ENCODE data around the gene MAD1L1.

Gene MAD1L1

DNA sequence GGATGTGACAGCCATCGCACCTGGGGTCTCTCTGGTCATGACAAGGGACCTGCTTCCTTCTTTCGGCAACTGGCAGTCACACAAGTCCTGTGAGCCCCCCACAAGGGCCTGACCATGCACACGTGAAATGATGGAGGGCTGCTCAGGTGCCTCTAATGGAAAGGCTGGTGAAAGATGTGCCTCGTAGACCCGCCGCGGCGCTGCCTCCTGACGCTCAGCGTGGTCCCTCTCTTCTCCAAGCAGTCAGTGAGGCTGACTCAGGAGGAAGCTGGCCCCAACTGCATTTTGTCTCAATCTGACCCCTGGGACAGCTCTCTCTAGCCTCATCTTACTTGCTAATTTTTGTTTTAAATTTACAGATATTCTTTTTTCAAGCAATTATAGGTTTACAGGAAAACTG lies 100.9 kb downstream of the MAD1L1 start:
- no peak for DNase-seq

DNA sequence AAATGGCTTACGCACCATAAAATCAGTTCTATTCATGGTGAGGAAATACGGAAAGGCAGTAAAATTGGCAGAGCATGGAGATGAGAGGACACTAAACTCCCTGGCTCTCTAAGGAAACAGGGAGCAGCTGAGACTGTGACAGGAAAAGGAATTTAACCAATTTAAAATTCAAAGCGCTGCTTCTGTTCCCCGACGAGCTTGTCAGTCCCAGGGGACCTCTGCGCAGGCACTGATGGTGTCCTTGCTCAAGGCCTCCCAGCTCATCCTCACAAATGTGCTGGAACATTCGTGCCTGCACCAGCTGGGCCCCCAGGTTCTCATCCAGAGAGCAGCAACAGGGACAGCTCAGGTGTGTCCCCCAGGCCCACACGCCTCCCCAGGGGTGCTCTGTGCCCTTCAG lies 101.4 kb downstream of the MAD1L1 start:
- DNase-seq: no peak

- DNase-seq: no peak
Observed at GRCh38 chr7:2130096-2130375, 102.7 kb downstream of the MAD1L1 start.

GRCh38 chr7:2129323-2130095 lies 103.2 kb downstream of the MAD1L1 start:
- no peak for DNase-seq

DNA sequence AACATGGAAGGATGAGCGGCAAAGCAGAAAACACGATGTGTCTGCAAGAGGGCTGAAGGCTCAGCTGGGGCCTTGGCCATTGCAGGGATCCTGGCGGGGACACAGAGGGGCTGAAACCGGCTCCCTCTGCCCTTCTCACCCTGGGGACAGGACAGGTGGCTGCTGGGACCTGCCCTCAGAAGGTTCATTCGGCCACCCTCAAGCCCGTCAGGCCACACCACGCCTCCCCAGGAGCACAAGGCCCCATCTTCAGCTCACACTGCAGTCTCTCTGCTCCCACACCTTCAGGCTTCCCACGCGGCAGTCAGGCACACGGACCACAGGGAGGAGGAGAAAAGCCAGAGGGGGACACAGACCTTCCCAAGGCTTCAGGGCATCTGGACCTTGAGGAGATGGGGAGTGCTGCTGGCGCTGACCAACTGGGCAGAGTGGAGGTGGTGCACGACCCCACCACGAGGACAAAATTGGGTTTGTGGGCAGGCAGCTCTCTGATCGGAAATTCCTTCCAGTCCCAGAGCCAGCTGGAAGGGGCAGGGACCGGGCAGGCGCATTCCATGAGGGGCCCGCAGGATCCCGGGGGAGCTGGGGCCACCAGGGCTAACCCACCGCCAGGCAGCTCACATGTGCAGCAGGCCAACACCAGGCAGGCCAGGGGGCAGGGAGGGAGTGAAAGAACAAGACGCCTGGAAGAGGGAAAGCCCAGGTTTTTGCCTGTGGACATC lies 104.0 kb downstream of the MAD1L1 start:
- no peak for DNase-seq

DNA sequence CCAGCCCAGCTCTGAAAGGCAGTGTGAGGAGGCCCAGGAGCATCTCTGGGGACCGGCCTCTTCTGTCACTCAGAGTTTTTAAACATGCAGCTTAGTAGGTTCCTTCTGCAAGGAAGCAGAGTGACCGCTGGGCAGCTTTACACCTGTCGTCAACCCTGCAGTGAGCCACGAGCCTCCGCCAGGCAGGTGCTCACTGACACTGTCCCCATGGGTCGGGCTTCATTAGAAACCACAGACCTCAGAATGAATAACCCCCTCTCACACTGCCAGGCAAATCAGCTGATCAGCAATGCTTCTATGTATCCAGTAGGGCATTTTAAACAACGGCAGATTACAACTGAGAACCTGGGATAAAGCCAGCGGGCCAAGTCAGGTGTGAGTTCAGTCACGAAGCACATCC lies 106.1 kb downstream of the MAD1L1 start:
- DNase-seq: no peak

GRCh38 chr7:2125931-2126330 lies 106.8 kb downstream of the MAD1L1 start:
- DNase-seq: no peak

- peak; percentile 71 for DNase-seq
Observed at GRCh38 chr7:2124604-2125345, 108.0 kb downstream of the MAD1L1 start.

- no peak for DNase-seq
Observed at GRCh38 chr7:2123916-2124315, 108.8 kb downstream of the MAD1L1 start.

GRCh38 chr7:2123360-2123759 lies 109.4 kb downstream of the MAD1L1 start:
- peak; percentile 31 for DNase-seq

DNA sequence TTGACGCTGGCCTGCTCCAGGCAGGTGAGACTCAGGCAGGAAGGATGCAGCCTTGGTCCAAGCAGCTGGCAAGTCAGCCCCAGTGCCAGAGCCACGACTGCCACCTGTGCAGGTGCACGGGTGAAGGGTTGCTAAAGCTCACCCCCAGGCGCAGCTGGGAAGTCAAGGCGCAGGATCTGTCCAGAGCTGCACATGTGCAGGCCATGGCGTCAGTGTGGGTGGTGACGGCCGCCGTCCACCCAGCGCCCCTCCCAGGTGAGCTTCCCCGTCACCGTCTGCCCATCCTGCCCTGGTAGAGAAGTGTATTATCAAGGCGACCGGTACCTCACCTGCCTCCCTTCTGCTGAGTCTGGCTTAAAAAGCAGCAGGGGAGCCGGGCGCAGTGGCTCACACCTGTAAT lies 110.1 kb downstream of the MAD1L1 start:
- no peak for DNase-seq

DNA sequence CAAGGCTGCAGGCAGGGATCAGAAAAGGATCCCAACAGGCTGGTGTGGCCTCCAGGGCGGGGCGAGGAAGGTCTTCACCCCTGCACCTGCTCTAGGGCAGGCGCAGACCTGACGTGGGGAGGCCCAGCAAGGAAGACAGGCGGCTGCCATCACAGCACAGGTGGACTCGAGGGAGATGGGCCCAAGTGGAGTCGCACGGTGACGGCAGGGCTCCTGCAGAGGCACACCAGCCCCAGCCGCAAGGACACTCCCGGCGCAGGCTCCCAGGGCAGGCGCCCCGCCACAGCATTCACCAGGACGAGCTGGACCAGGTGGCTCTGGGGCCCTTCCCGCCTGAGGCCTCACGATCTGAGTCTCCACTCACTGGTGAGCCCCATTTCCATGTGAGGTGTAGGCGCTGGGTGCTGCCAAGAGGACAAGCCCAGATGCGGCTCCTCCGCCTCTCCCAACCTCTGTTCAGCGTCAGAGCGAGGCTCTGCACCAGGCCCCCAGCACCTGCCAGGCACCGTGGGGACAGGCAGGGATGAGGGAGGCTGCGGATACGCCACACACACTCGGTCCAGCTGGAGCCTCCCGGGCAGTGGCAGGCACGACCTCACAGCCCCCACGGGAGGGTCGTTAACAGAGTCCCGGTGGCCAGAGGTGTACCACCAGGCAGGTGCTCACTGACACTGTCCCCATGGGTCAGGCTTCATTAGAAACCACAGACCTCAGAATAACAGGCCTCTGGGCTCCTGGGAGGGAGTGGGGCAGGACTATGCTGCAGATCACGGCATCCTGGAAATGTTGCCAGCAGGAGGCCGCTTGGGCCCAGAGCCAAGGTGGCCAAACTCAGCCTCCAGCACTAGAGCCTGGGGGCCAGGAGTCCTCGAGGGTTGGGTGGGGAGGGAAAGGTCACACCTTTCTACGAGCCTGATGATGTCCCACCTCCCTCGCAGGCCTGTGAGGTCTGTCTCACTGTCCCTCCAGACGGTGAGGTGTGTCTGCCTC lies 111.6 kb downstream of the MAD1L1 start:
- DNase-seq: no peak

- no peak for DNase-seq
Observed at GRCh38 chr7:2120251-2120660, 112.5 kb downstream of the MAD1L1 start.

- DNase-seq: no peak
Observed at GRCh38 chr7:2118630-2119190, 114.0 kb downstream of the MAD1L1 start.

- DNase-seq: no peak
Observed at GRCh38 chr7:2118056-2118455, 114.7 kb downstream of the MAD1L1 start.

DNA sequence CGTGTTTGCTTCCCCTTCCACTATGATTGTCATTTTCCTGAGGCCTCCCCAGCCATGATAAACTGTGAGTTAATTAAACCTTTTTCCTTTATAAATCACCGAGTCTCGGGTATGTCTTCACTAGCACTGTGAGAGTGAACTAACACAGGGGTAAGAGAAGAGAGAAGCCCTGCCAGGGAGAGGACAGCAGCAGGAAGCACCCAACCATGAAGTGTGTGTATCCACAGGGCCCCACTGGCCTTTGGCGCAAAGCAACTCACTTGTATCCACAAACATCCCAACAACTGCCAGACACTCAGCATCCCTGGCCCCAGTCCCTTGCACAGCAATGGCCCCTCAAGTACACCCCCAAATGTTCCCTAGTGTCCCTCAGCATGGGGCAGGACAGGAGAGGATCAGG lies 115.1 kb downstream of the MAD1L1 start:
- no peak for DNase-seq

DNA sequence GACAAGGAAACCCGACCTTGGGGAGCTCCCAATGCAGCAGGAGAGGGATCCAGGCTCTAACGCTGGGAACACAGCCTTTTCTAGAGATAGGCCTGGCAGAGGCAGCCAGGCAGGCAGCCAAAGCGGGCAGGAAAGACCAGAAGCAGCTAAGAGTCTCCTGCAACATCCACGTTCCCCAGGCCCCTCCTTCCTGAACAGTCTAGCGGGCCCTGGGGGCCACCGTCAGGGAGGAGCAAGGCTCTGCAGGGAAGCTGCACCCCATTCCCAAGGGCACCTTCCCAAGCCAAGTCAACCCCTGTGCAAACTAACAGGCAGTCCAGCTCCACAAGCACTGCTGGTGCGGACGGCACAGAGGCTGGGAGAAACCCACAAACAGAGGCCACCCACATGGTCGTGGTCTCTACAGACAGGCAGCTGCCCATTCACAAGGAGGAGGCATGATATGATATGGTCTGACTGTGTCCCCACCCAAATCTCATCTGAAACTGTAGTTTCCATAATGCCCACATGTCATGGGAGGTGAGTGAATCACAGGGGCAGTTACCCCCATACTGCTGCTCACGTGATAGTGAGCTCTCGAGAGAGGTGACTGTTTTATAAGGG lies 115.7 kb downstream of the MAD1L1 start:
- no peak for DNase-seq

DNA sequence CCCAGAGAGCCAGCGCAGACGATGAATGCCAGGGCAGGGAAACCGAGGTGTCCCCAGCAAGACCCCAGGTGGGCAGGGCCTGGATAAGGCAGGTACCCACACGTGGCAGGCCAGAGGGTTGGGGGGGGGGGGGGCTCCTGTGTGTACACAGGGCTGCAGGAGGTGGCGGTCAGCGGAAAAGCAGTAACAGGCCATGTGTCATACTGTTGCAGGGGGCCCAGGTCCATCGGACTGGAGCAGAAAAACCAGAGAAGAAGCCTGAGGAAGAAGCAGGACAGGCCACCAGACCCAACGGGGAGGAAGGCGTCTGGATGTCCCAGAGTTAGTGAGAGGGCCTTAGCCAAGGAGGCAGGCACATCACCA lies 116.3 kb downstream of the MAD1L1 start:
- no peak for DNase-seq

- no peak for DNase-seq
Observed at GRCh38 chr7:2115760-2116447, 116.8 kb downstream of the MAD1L1 start.

- no peak for DNase-seq
Observed at GRCh38 chr7:2114926-2115759, 117.6 kb downstream of the MAD1L1 start.

- DNase-seq: no peak
Observed at GRCh38 chr7:2114052-2114451, 118.7 kb downstream of the MAD1L1 start.

Data from NCI-H1105 treated with DMSO at 0.1 percent for 48 hours (cell line).